NCI-H524 (cell line): Measurements from ENCODE around the gene IQSEC1.
A peak's percentile ranks its signal among the peaks of the same experiment; 100 is the strongest.

Experiments used
- DNase-seq, 2 experiments: peaks; one replicate each; lab custom pipeline; 2025; lab: John Stamatoyannopoulos, UW

IQSEC1 gene

DNA sequence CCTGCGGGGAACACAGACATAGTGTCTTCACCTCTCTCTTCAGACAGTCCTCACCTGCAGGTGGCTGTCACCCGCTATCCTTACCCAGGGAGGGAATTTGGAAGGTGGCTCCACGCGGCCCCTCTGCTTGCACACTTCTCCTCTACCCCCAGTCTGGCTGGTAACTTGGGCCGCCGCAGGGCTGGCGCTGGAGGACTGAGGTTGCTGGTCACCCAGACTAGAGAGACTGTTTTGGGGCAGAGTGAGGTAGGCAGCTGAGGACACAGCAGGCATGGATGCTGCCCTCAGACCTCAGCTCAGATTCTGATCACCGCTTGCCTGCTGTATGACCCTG, 12.6 kb upstream of the IQSEC1 start:
- no peak for DNase-seq

DNA sequence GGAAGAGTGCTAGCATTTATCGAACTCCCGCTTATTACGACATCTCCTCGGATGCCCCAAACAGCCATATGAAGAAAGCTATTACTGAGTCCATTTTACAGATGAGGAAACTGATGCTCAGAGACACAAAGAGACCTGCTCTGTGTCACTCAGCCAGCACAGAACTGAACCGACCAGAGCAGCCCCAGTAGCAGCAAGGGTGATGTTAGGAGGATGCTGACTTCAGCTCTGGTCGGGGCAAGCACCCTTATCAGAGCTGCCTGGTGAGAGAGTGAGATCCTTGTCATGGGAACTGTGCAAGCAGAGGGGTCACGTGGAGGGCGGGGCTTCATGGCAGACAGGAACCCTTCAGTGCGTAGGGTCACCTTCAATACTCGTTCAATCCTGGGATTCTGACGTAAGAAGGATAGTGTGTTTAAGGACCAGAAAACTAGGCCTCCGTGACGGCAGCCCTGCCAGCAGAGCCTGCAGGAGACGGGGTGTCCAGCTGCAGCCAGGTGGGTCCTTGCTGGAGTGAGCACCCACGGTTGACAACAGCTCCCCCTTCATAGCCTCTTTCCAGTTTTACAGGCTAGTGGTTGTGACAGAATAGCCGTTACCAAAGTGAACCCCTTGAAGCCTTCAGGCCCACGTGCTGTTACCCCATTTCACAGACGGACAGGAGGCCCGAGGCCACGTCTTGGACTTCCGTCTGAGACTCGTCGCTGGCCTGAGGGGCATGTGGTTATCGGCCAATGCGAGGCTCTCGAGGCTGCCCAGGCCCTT, 12.0 kb upstream of the IQSEC1 start:
- DNase-seq = no peak

DNA sequence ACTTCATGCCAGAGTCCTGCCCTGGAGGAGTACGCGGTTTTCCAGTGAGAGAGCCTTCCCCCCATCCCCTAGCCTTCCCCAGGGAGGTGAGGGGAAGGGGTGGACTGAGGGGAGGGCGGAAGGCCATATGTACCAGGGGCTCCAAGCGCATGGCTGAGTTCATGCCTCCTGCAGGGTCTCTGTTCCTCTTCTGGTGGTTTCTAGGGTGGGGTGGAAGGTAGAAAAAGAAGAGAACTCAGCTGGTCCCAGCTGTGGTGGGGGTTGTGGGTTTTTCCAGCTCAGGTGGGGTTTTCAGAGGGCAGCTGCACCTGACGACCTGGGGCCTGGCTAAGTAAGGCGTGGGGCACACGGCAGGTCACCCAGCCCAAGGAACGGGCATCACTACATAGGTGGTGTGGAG, 10.7 kb upstream of the IQSEC1 start:
- no peak for DNase-seq

DNA sequence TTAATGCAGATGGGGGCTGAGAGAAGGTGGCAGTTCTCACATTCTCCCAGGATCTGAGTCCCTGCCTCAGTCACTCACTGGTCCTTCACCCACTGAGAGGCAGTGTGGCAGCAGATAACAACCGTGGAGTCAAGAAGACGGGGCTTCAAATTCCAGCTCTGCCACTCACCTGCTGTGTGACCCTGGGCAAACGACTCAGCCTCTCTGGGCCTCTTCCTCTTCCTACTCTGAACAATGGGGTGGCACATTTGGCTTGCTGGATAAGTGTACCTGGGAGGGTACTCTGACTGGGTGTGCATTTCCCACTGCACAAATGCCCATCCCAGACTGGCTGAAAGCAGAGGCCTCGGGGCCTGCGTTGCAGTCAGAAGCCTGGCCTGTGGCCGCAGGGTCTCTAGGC, 10.0 kb upstream of the IQSEC1 start:
- DNase-seq = no peak

DNA sequence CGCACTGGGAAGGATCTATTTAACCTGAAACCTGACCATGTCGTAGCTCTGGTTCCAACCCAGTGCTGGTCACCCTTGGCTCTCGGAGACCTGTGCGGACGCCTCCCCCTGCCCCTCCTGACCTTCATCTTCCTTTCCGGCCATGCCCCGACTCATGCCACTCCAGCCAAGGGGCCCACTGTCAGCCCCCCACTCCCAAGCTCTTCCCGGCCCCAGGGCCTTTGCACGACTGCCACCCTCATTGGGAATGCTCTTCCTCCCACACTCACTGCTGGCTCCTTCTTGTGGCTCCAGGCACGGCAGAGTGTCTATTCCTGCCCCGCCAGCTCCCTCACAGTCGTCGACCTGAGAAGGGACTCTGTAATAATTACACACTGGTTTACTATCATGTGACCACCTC, 9.4 kb upstream of the IQSEC1 start:
- DNase-seq = no peak

DNA sequence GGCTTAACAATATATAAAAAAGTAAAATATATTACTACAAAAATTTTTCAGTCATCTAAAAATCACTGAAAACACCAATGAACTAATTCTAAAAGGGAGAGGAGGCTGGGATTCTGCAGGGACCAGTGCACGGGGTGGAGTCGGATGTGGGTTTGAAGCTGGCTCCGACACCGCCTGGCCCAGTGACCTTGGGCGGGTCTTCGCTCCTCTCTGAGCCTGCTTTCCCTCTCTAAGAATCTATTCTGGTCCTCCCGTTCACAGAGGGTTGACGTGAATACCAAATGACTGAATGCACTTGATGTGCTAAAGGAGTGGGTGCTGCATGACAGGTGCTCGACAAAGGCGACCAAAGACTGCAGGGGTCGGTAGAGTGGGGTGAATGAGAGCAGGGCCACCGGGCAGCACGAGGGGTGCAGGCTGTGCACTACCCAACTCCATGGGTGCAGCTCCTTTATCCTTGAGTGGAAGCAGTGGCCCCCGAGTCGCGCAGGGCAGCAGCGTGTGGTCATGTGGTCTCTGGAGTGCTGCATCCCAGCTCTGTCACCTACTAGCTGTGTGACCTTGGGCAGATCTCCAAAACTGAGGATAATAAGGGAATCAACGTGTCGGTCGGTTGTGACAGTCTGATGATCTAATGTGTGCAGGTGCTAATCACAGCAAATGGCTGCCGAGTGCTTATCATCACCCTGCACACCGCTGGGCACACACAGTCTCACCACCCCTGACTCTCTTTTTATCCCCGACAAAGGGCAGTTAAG, 8.6 kb upstream of the IQSEC1 start:
- no peak for DNase-seq

DNA sequence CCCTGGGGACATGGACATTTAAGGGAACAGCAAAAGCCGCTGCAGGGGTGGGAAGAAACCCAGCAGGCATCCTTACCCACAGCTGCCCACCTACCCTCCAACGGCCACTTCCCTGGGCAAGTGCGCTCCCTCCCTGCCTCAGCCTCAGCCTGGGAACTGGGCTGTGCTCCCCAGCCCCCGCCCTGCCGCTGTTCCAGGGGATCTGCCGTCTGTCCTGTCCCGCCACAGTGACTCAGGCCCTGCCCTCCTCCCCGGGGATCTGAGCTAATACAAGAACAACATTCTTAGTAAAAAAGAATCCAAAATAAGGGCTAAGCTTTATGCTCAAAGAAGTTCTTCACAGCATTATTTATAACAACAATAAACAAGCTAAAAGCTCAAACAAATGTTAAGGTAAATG, 7.4 kb upstream of the IQSEC1 start:
- peak in 1 of 2 experiments; percentile 29 for DNase-seq

DNA sequence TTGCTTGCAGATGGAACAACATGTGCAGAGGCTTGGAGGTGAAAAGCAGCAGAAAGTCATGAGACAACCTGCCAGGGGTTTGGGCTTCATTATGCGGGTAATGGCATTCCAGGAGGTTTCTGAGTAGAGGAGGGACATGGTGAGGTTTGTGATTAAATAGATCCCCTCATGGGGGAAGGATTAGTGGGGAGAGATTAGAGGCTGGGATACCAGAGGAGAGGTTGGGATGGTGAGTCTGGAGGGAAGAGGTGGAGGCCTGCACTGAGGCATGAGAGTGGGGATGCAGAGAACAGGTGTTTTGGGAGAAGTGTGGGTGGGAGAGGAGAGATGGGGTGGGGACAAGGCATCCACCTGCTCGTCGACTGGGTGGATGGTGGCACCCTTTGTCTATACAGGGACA, 6.8 kb upstream of the IQSEC1 start:
- DNase-seq = peak in 1 of 2 experiments; percentile 19

DNA sequence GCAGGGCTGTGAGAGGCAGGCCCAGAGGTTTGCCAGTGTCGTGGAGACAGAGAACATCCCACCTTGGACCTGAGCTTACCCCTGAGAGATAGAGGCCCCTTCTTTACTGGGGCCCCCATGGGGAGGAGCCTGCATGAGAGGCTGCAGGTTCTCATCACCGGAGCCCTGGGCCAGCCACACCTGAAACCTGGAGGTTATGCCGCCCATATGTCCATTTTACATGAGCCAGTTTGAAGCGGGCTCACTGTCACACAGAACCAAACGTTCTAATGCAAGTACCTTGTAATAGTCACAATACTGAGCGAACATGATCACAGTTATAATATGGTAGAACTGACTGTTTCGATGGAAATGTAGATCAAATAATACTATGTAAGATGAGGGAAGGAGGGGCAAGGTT, 6.3 kb upstream of the IQSEC1 start:
- DNase-seq = no peak

DNA sequence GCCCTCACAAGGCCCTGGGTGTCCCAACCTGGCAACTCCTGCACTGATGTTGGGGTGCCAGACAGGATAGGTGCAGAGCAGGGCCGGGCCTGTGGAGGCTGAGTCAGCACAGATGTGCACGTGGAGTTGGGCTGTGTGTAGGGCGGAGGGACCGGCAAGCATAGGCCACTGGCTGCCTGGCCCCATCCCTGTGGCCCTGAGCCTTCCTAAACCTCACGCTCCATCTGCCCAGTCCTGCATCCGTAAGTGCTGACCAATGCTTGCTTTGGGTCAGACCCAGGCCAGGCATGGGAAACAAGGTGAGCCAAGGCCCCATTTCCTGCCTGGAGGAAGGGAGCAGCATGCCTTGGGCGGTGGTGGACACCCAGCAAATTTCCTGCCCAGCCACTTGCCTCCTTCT, 5.8 kb upstream of the IQSEC1 start:
- no peak for DNase-seq

DNA sequence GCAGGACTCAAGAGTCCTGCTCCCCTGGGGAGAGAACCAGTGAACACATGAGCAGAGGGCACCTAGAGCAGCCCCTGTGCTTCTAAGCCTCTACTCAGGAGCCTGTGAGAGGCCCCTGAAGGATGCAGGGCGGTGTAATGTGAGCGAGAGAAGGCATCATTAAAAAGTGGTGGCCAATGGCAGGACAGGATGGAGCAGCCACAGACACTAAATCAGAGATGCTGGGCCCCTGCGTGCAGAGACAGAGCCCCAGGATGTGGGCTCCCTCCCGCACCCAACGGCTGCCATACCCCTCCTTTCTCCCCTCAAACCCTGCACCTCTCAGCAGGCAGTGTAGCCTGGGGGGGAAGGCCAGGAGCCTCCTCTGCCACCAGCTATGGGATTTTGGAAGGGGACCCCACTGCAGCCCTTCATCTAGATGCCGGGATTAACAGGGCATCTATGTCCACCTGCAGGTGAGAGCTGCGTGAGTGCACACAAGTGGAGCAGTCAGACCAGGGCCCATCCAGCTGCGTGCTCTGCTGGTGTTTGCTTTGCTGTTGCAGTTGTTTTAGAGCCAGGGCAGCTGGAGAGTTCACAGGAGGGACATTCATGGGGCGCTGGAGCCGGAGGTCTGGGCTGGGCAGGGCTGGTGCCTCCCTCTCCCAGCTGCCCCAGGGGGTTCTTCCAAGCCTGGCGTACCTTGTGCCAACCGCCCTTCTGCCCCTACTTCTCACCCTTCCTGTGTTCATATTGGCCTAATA, 5.1 kb upstream of the IQSEC1 start:
- DNase-seq = peak; percentile 83 to 92

DNA sequence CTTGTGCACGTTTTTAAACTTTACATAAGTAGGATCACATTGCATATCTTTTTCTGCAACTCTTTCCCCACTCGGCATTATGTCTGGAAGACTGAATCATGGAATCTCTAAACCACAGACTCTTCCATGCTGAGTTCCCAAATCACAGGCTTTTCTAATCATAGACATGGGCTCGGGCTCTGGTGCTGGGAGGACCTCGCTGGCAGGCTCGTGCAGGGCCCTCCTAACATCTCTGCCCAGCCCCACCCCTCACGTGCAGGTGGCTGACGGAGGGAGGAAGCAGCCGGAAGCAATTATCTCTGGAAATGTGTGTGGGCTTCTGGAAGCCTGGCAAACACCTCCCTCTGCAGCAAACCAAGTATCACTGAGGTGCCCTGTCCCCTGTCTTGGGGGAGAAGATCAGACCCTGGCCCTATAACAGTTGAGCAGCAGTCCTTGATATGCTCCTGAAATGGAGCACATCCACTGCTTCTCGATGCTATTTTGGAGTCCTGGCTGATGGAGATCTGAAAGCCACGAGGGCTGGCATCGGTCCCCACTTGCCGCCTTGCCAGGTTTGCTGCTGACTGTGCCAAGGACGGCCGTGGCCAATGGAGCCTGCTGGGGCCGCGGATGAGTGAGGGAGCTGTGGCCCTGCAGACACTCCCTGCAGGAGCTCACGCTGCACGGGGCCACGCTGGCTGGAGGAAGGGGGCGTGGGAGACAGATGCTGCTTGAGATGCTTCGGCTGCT, 4.4 kb upstream of the IQSEC1 start:
- DNase-seq = peak in 1 of 2 experiments; percentile 49

DNA sequence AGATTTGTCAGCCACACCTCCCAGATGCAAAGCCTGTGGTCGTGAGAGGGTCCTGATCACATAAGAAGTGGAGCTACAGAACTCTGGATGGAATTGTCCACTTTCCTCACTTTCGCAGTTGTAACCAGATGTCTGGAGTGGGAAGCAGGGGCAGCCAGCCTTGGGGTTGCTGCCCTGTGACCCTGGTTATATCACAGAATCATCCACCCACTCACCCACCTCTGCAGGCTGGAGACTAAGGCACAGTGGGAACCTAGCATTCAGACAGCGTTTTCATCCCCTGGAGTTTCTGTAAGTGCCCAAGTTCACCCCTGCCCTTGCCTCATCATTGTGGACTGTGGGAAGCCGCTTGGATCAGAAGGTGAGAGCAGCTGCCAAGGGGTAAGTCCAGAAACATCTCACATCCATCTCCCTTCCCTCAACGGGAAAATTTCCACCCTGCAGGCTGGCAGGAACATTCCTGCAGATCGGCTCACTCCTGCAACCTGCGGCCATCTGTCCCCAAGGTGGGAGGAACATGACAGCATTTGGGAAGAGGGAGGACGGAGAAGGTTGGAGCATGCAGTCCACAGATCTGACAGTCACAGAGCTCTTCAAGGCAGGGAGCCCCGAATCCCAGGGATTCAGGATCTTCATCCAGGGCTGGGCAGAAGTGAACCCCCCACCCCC, 2.9 kb upstream of the IQSEC1 start:
- peak in 1 of 2 experiments; percentile 18 for DNase-seq

DNA sequence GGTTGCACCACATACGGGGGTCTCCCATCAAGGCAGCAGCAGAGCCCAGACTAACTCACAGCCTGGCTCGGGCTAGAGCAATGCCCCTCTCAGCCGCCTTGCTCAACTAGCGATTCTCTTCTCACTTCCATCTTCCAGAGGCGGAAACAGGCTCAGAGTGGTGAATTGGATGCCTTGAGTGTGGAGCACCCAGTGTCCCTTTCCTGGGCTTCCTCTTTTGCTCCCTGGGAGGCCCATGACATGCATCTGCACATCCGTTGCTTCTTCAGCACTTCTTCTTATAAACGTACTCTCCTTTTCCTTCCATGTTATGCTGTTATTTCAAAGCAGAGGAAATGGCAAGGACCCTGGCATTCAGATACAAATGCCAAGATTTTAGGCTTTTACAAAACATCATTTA, 2.1 kb upstream of the IQSEC1 start:
- no peak for DNase-seq

DNA sequence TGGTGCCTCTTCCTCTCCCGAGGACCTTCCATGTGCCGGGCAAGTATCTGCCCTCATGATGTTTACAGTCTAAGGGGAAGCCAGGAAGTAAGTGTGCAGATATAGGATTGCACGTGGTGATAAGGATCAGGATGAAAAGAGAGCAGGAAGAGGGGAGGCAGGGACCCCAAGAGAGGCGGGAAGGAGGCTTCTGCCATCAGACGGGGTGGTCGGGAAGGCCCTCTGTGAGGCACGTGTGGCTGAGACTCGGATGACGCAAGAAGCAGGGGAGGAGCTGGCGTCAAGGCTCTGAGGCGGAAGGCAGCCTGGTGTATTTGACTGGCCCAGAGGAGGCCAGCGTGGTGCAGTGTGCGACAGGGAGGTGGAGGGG, 762 bp upstream of the IQSEC1 start:
- no peak for DNase-seq

DNA sequence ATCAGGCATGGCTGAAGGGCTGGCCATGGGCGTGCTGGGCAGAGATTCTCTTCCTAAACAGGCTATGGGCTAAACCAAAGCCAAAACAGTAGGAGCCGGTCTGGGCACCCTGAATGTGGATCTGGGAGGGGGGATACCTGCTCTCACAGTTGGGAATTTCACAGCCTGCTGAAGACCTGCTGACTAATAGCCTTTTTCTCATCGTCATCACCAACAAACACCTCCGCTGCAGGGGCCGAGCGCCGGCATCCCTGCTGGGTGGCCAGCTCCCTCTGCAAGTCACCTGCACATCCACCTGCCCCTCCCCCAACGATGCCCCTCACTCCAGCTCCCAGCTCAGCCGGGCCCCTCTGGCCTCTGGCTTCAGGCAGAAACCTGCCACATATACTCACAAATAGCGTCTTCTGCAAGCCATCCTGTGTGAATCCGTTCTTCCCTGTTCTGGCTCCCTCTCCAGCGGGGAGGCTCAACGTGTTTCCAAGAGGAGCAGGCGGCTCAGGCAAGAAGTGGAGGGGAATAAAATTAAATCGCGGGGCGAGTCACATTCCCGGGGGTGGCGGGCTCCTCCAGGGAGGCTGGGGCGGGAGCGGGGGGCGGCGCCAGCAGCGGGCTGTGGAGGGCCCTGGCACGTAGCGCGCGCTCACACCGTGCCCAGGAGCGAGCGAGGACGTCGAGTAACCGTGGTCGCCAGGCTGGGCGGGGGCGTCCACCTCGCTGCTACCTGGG, 466 bp downstream of the IQSEC1 start:
- DNase-seq = peak in 1 of 2 experiments; percentile 41

DNA sequence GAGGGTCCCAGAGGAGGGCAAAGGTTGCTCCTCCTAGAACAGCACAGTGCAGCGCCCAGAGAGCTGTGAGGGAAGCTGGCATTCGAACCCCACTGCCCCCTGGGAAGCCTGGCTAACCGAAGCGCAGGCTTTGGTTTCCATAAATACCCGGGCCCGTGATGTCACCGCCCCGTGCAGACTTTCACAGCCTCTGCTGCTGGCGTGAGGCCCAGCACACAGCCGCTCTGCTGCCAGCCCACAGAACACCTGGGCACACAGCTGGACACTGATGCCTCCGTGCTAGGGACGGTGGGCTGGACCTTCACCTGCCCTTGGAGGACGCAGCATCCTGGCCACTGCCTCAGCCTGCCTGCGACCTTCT, 1.0 kb downstream of the IQSEC1 start:
- peak in 1 of 2 experiments; percentile 17 for DNase-seq

DNA sequence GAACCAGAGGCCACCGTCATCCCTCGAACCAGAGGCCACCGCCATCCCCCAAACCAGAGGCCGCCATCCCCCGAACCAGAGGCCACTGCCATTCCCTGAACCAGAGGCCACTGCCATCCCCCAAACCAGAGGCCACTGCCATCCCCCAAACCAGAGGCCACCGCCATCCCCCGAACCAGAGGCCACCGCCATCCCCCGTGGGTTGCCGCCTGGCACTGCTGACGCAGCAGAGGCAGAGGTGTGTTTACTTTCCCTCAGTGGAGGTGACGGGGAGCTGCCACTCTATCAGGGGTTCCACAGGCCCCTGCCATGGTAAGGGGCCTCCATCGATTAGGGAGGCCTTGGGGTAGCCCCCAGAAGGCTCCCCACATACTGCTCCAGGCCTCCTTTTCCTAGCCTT, 1.5 kb downstream of the IQSEC1 start:
- DNase-seq = no peak

DNA sequence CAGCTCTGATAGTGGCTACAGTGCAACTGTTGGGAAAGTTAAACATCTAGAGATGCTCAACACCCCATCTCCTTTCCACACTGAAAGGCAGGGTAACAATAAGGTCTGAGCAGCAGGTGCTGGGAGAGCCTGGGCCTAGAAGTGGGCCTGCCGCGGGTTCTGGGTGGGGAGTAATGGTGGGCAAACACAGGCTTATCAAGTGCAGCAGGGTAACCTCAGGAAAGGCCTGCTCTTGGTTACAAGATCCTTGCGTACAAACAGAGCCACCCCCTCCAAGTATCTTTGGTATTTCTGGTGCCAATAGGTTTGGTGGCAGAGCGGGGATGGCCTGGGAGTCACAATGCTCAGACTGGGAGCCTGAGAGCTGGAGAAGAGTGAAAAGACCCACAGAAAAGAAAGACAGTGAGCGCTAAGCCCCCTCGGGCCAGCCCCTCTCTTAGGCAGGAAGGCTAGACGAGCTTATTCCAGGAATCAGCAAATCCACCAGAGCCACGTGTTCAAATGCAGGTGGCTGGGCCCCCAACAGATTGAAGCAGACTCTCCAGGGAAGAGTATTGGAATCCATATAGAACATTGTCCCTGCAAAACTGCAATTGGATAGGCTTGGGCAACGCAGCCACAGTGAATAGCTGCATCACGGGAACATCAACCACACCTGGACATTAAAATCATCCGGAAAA, 2.7 kb downstream of the IQSEC1 start:
- peak in 1 of 2 experiments; percentile 11 for DNase-seq

DNA sequence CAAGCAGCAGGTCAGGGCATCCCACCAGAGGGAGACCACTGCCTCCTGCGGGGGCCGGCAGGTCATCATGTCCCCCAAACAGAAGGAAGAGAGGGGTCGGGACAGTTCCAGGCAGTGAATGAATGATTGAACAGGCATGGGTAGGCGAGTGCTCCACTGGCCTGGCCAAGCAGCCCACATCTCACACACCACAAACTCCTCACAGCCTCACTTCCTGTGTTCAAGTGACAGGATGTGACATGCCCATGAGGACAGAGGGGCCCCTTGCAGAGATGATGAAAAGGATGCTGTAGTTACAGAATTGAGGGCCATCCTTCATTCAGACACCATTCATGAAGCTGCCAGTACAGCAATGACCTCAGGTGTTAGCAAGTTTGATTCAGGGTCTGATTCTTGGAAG, 3.7 kb downstream of the IQSEC1 start:
- DNase-seq = no peak
